Measurements from ENCODE around the gene CACNA2D3.
"Not testable (repeated sequence)": the region's sequence is repeated elsewhere in the genome, so short reads cannot be mapped to it uniquely, and the experiment has no call there.

CACNA2D3 gene

DNA sequence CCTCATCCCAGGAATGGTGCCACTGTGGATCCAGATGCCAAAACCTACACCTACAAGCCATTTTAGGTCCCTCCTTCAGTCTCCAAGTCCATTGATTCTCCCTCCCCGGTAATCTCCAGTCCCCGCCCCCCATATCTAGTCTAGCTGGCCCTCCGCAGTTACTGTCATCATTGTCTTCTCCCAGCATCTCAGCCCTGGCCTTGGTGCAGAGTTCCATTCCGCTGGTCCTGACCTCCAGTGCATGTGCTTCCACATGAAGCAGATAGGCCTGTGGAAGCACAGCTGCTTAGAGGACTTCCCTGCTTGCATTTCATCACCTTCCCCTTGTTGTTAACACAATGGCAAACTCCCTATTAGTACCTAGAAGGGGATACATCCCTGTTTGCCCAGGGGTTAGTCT, 473.7 kb downstream of the CACNA2D3 start:
- DNase-seq: no peak

DNA sequence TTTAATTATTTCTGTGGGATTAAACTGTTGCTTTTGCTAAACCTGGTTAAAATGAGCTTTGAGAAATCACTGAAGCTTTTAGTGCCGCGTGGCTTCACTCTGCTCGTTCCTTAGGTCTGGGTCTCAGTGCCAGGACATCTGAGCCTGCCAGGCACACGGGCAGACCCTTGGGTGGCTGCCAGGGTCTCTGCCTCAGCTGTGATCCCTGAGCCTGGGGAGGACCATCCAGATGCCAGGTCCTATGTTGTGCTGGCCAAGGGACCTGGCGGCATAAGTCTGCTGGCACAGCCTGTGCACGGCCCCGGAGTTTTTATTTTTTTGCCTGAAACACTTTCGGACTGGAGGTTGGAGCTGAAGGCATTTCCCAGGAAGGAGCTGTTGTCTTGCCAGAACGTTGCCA, 477.4 kb downstream of the CACNA2D3 start:
- DNase-seq: no peak

DNA sequence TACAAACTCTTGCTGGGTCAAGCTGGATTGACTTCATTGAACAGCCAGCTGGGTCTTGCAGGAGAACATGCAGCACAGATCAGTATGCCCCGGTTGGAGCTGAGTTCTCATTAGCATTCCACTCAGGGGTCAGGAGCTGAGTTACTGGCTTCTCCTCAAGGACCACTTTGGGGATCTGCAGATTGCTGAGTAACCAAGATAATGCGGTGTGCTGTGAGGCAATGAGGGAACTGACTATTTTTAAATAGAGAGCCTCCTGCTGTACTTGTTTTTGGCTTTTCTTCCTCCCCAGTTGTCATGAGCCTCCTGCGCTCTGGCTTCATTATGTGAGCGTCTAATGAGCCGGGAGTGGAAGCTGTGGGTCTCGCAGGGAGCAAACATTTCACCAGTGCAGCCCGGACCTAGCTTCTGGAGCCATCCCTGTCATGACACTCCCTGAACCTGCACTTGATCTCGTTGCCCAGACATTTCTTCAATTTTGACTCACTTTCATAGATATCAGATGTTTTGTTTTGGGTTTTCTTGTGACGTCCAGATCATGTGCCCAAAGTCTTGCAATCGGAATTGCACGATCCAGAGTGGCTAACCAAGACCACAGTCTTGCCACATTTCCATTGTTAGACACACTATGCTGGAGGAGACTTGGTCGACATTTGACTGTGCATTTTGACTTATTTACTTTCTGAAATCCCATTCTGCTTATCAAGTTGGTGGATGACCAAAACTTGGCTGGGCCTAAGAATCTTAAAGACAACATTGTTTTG, 478.3 kb downstream of the CACNA2D3 start:
- no peak for DNase-seq

DNA sequence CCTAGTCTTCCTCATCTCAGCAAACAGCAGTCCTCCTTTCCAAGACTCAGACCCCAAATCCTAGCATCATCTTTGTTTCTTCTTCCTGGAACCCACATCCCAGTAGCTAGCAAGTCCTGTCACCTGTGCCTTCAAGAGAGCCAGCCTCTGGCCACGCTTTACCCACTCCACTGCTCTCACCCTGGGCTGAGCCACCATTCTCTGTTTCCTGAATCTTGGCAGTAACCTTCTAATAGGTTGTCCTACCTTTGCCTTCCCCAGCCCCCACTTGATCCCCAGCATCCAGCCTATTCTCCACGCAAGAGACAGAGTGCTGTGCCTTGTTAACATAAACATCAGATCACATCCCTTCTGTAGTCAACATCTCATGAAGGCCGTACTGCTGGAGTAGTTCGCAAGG, 482.1 kb downstream of the CACNA2D3 start:
- DNase-seq: no peak

DNA sequence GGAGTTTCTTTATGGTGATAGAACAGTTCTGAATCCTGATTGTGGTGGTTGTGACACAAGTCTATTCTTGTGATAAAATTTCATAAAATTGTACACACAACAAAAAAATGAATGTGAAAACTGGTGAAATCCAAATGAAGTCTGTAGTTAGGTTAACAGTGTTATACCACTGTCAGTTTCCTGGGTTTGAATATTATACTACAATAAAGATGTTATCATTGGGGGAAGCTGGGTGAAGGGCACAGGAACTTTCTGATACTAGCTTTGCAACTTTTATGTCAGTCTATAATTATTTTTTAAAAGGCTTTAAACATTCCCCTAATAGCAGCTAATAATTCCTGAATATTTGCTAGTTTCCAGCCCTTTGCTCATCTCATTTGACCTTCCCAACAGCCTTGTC, 485.7 kb downstream of the CACNA2D3 start:
- no peak for DNase-seq

DNA sequence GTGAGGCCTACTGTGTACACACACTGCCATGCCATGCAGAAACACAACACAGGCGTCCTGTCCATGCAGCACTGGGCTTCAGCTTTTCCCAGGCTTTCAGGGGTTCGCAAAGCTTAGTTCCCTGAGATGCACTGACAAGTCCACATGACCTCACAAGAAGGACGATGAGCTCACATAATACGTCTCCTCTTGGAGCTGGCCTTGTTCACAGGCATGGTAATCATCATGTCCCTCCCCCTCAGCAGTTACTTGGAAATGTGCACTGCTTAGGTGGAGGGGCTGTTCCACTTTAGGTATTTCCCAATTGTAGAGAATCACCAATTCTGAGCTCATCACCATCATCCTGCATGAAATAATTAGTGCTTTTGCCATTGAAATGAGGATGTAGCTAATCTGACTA, 496.7 kb downstream of the CACNA2D3 start:
- DNase-seq: no peak

DNA sequence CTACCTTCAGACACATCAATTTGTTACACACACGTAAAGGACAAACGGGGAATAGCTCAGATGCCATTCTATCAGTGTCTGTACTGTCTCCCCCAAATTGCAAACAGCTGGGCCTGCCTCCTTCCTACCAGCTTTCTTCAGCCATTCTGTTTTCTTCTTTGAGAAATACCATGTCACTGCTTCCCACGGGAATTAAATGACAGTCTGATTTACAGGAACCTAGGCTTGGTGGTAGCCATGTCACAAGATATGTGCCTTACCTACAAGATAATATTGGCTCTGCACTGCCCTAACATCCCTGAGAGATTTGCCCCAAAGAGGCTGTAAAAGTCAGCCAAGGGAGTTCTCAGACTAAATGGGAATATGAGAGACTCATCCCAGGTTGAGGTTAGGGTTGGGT, 497.2 kb downstream of the CACNA2D3 start:
- DNase-seq: no peak

DNA sequence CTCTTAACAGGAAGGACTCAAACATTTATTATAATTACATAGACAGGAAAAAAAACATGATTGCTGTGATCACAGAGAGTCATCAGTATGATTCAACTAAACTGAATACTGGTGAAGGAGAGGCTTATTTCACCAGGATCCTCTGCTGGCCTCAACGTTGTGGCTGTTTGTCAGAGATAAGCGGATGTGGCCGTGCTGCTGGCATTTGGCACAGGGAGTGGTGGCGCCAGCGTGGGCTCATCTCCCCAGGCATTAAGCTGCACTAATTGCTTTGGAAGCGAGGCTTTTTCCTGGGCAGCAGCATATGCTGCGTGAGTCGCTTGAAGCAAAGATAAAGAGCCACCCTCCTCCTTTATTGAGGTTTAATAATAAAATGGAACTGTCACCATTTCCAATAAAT, 498.8 kb downstream of the CACNA2D3 start:
- DNase-seq: no peak

DNA sequence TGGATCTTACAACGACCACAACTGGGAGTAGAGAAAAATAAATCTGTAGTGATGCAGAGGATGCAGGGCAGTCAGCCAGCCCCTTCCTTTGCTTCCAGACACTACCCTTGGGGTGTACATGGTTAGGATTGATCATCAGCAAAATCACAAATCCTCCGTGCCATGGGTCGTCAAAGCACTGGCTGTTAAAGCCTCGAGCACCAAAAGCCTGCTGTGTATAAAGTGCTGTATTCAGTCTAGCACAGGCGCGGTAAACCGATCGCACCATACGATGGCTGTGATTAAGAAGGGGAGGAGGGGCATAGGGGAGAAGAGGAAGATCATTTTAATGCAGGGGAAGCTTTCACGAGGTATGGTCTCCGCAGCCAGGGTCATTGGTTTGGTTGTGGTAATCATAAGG, 500.3 kb downstream of the CACNA2D3 start:
- no peak for DNase-seq

DNA sequence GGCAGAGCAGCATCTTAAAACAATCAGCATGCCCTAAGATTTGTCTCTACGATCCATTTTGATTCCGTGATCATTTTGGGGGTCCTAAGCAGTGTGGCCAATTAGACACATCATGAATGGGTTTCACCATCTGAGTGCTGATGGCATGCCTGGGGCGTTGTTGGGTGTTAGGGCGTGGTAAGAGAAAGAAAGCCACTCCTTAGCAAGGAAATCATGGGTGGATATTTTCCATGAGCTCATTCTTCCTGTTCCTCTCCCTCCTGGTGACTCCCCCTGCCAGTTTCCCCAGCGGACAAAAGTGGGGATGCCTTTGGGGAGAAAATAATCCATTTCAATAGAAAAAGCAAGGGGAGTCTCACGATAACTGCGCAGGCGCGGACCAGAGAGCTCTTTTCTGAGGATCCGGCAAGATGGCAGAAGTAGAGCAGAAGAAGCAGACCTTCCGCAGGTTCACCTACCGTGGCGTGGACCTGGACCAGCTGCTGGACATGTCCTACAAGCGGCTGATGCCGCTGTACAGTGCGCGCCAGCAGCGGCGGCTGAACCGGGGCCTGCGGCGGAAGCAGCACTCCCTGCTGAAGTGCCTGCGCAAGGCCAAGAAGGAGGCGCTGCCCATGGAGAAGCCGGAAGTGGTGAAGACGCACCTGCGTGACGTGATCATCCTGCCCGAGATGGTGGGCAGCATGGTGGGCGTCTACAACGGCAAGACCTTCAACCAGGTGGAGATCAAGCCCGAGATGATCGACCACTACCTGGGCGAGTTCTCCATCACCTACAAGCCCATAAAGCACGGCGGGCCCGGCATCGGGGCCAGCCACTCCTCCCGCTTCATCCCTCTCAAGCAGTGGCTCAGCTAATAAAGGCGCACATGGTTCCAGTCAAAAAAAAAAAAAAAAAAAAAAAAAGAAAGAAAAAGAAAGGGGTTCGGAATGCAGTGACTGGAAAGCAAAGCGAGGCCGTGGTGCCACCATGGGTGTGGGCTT, 503.7 kb downstream of the CACNA2D3 start:
- DNase-seq: no peak

DNA sequence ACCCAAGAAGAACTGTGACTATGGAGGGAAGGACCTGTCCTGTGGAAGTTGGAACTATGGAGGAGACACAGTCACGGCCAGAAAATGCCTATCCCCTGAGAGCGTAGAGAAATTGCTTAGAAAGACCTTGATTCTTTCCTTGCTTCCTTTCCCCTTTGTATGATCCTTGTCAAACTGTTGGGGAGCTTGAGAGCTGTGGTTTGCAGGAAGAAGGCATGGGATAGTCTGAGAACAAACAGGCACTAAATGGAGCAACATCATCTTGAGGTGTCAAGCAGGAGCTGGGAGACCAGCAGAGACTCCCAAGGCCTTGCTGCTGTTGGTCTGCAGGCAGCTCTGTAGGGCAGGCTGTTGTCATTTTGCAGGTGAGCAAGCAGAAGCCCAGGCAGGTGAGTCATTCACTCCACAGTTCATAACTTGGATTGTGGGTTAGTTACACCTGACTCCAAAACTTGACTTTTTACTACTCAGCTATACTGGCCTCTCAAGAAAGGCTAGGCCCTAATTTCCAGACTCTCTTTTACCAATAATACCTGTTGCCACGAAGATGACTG, 506.6 kb downstream of the CACNA2D3 start:
- no peak for DNase-seq

DNA sequence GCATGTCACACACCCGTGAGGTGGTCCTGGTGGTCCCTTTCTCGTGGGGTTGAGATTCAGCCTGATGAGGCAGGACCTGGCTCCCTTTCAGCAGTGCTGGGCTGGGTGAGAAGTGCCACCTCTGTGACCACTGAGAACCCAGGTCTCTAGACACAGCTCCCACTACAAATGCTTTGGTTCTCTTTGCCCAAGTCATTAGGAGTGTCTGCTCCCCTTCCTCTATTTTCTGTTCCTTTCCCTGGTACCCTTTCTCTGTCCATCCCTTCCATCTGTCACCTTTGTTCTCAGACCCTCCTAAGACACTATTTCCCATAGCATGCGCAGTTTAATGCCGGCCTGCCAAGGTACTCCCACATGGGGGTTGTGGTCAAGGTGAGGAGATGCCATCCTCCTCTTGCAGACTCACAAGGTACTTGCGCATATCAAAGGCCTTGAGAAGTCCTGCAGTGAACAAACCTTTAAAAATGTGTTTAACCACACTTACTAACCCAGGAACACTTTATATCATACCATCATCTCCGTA, 507.8 kb downstream of the CACNA2D3 start:
- no peak for DNase-seq

DNA sequence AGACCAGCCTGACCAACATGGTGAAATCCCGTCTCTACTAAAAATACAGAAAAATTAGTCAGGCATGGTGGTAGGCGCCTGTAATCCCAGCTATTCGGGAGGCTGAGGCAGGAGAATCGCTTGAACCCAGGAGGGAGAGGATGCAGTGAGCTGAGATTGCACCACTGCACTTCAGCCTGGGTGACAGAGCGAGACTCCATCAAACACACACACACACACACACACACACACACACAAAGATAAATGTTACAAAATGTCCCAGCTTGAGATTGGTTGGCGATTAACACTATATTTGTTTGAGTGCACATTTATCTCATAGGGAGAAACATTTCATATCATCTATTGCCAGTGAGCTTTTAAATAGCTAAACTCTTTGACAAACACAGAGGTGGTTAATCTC, 508.6 kb downstream of the CACNA2D3 start:
- DNase-seq: not testable (repeated sequence)

DNA sequence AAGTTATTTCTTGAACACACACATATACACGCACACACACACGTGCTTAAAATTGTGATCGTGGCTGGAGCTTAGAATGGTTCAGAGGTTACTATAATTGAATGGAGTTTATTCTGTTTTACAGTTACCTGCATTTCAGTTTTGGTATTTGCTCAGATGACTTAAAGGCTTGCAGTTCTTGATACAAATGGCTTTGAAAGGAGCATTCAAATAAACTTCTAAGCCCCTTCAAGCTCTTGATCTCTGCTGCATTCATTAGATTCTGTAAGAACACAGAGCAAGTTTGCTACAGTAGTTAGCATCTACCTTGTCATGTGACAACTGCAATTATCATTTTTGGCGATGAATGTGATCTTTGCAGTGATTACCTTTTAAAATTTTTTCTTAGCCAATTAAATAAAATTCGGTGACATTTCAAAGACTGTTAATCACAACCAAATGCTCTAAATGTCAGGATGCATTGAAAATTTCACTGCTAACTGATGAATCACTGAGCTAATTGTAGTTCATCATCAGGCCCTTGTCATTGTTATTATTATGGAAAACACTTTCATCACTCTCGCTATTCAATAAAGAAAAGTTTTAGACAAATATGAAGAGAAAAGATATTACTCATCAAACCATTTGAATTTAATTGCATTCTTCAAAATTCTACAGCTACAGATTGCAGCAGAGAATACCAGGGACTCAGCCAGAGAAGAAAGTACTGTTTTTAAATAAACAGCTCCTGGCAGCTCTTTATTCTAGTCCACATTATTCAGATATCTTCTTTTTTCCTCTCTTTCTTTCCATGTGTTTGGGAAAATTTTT, 509.4 kb downstream of the CACNA2D3 start:
- DNase-seq: no peak

DNA sequence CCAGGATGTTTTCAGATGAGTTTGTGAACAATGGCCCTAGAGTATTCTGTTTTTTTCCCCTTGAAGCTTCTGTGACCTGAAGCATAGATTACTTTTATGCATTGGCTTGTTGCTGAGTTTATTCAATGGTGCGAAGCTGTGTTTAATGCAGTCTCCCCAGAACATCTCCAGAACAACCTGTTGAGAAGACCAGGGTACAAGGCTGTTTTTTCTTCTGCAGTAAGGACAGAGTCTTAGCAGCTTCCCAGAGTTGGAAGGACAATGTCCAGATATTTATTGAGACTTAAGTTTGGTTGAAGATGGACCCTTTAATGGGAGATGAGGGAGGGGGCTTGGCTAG, 509.9 kb downstream of the CACNA2D3 start:
- no peak for DNase-seq

DNA sequence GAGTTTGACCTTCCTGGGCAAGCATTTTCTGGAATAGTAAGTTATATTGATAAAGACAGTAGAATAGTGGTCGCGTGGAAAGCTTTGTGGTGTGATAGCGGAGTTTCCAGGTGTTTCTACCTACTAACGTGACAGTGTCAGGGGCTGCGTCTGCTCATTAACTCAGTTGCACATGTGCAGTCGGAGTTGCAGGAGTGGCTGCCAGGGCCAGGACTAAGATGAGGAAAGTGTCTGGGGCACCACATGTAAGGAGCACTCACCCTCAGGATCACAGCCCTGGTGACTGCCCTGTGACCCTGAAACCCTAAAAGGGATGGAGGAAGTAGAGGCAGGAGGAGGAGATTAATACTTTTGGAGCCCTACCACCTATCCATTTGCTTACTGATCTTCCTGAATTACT, 510.5 kb downstream of the CACNA2D3 start:
- no peak for DNase-seq

DNA sequence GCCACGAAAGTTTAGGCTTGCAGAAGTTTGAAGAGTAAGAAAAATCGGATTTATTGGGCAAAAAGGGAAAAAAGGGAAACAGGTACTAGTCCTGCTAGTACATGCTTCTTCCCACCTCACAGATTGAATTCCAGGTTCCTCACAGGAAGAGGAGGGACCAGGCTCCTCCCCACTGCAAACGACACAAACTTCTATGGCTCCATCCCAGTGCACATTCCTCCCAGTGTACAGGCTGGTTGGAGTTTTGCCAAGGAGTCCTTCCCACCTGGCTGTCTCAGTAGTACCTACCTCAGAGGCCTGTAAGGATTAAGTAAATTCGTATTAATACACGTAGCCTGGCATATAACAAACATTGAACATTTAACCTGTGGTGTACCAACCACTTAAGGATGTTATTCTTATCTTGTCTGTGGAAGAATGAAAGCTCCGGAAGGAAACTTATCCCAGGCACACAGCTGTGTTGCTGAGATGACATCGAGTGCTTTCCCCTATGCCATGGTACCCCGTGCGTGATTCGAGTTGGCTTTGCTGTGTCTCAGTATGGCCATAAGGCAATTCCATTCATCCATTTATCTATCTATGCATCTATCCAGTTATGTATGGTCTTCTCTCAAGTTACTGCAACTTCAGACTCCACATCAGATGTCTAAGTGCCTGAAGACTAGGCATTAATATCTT, 511.2 kb downstream of the CACNA2D3 start:
- DNase-seq: no peak

DNA sequence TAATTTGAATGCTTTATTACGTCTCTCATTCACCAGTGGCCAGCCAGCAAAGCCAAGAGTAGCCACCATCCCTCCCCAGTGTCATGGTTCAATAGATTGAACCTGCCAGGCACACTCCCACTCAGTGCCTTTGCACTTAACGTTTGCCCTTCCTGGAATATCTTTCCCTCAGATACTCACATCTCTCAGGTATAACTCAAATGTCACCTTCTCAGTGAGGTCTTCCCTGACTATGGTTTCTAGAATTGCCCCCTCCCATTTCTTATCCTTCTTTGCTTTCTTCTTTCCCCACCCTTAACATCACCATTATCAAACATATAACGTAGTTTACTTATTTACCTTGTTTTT, 511.7 kb downstream of the CACNA2D3 start:
- no peak for DNase-seq

DNA sequence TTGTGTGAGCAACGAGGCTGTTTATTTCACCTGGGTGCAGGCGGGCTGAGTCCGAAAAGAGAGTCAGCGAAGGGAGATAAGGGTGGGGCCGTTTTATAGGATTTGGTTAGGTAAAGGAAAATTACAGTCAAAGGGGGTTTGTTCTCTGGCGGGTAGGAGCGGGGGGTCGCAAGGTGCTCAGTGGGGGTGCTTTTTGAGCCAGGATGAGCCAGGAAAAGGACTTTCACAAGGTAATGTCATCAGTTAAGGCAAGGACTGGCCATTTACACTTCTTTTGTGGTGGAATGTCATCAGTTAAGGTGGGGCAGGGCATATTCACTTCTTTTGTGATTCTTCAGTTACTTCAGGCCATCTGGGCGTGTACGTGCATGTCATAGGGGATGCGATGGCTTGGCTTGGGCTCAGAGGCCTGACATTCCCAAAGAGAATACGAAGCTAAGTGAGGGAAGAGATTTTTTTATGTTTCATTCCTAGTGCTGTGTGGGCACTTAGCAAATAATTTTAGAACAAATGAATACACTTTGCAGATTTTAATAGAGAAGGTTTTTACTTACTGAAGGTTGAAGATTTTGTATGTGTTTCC, 517.5 kb downstream of the CACNA2D3 start:
- not testable (repeated sequence) for DNase-seq

DNA sequence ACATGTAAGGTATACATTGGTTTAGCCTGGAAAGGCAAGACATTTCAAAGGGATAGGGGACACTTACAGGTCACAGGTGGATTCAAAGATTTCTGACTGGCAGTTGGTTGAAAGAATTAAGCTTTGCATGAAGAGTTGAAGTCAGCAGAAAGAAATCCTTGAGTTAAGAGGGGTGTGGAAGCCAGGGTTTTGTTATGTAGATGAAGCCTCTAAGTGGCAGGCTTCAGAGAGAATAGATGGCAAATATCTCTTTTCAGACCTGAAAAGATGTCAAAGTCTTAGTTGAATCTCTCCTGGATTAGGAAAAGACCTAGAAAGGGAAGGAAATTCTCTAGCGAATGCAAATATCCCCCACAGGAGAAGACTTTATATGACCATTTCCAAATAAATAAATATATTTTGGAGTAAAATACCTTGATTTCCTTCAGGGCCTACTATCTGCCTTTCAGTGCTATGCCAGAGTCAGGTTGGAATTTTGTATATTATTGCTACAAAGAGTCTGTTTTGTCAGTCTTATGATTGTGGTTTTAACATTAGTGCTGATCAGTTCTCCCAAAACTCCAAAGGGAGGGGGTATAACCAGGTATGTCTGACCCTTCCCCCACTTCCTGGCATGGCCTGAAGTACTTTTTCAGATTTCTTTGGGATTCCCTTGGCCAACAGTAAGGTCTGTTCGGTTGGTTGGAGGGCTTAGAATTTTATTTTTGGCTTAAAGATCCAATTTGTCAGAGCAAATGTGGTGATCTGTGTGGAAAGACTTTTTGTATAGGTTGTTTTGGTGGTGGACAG, 519.1 kb downstream of the CACNA2D3 start:
- DNase-seq: no peak

DNA sequence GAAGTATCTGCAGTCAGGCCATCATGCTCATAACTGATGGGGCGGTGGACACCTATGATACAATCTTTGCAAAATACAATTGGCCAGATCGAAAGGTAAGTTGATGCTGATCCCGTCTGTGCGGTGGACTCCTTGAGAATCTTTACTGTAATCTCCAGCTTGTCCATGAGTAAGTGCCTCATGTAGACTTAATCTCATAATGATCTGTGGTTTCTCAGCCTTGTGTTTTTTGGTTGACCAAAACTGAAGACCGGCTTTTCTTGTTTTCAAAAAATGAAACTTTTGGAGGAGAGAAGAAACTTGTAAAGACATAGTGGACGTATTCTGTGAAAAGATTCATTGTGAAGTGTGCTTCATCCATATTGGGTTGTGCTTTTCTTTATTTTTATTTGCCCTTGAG, 519.8 kb downstream of the CACNA2D3 start:
- DNase-seq: no peak
